LNCAP (cell line): ENCODE measurements around the gene LRFN5.
A peak's percentile ranks its signal among the peaks of the same experiment; 100 is the strongest.

ENCODE experiments used
- CTCF ChIP-seq: fragments of 450-650 bp; IDR thresholded peaks from 2 replicates; pipeline ENCODE4 v1.5.1; 2017; ENCODE audit warnings: mild to moderate bottlenecking

The LRFN5 gene

DNA sequence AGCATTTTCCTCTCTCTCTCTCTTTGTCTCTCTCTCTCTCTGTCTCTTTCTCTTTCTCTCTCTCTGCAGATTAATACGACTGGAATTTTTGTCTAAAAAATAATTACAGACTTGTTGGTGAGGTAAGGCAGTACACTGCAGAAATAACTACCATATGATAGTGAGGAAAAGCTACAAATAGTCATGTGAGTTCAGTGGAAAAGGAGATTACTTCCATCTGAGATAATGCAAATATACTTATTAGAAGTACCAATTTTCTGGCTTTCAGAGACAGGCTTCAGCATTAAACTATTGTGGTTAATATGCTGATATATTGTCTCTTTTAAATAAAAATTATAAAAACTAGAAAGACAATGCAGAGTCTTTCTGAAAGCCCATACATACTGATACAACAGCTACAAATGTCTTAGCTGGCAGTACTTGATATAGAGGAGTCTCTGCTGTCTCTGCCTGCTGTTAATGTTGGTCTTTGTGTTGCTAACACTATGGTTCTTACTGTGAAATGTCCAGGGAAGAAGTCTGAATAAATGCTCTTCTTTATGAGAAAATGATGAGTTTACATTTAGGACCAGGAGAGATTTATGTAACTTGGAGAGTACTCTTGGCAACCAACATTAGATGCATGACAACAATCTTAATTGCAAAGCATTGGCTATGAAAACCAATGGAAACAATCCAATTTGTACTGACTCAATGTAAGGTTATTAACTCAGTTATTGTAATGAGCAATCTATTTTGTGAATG is 167.0 kb downstream of the LRFN5 start:
- TF ChIP-seq CTCF, result no peak

- no peak for TF ChIP-seq CTCF
These were observed 175.8 kb downstream of the LRFN5 start for GRCh38 chr14:41782511-41782910.

DNA sequence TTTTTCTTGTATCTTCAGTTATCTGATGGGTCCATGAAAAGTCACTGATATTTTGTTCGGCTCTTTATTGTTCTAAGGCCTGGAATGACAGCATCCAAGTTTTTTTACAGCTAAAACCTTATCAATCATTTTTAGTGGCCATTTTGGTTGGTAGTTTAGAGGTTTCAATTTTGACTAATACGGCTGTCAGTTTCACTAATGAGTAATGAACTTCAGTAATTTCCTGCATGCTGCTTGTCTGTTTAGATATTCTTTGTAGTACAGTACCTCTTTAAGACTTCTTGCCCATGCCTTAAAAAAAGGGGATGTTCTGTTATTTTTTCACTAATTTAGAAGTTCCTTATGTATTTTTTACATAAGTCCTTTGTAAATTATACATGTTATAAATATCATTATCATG is 176.7 kb downstream of the LRFN5 start:
- no peak for TF ChIP-seq CTCF

- peak; percentile 37; the same call in 1 of the 2 replicates for TF ChIP-seq CTCF
These were observed 179.0 kb downstream of the LRFN5 start for GRCh38 chr14:41785696-41786095.

- TF ChIP-seq CTCF, result no peak
These were observed 193.1 kb downstream of the LRFN5 start for GRCh38 chr14:41799817-41800216.

DNA sequence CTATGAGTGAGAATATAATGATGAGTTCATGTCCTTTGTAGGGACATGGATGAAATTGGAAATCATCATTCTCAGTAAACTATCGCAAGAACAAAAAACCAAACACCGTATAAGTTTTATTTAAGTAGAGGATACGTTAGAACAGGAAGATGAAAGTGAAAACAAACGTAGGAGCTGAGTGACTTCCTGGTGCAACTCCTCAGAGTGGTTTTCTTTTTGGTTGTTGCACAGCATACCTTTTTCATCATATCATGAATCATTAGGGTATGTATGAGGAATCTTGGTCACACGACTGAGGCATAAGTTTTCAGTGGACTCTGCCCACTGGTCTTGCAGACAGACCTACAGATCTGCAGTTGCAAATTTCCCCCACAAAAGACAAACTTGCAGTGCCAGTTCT is 199.0 kb downstream of the LRFN5 start:
- TF ChIP-seq CTCF, result no peak

GRCh38 chr14:41806366-41806975 is 199.8 kb downstream of the LRFN5 start:
- TF ChIP-seq CTCF, result no peak
